B cell (primary cell): ENCODE data around the gene COL25A1. TPM values are rescaled to one million over a fixed set of nuclear protein-coding genes. Genes with fewer than 3 reads are reported as not detected.

ENCODE experiments used
- ATAC-seq: fragments of 200-7000 bp; cut with Tn5 transposase; one replicate; pipeline ENCODE4 v1.10.0; 2021; ENCODE audit warnings: low read depth, mild to moderate bottlenecking, moderate number of reproducible peaks, moderate library complexity
- CTCF ChIA-PET: fragments of 350-600 bp; sonication (Branson Sonifier 250); formaldehyde crosslinking; loops from one replicate; lab custom pipeline; 2021; ENCODE audit warnings: antibody characterized with exemption, inconsistent platforms; lab: Charles Lee
- POLR2A ChIA-PET: fragments of 350-600 bp; sonication (Branson Sonifier 250); formaldehyde crosslinking; loops from one replicate; lab custom pipeline; 2021; ENCODE audit warnings: antibody characterized with exemption; lab: Charles Lee
- DNase-seq: peaks from one replicate; pipeline ENCODE4 v3.0.0; 2013
- H2AFZ ChIP-seq: 2 replicates; pipeline ENCODE4 v1.6.1; 2012; ENCODE audit warnings: mild to moderate bottlenecking, low read depth, low read length; ENCODE audit not compliant: insufficient read depth, poor library complexity, severe bottlenecking
- H3K27ac ChIP-seq, 2 donors: 1 replicate in 1 of 2; 2 replicates in 1 of 2; pipeline ENCODE4 v1.5.1; 2012 to 2013; ENCODE audit warnings: low read length in 2 of 2, mild to moderate bottlenecking in 2 of 2, moderate library complexity in 1 of 2
- H3K27me3 ChIP-seq, 4 experiments: fragments of 200-600 bp in 1 of 4; sonication (generic) in 1 of 4; replicated peaks in 1 of 4; 1 replicate in 2 of 4; 2 replicates in 2 of 4; pipeline versions ENCODE4 v1.6.1 to v1.7.0; 2013 to 2016; ENCODE audit warnings: low read length in 3 of 4, mild to moderate bottlenecking in 2 of 4, mixed read lengths in 1 of 4, moderate library complexity in 1 of 4; ENCODE audit not compliant: insufficient read depth in 4 of 4, control insufficient read depth in 3 of 4; ENCODE audit errors: control extremely low read depth in 1 of 4
- H3K36me3 ChIP-seq, 2 experiments: replicated peaks in 1 of 2; 1 replicate in 1 of 2; 2 replicates in 1 of 2; pipeline versions ENCODE4 v1.6.1 to v1.7.1; 2013; ENCODE audit warnings: low read length in 1 of 2; ENCODE audit not compliant: insufficient read depth in 2 of 2, control insufficient read depth in 1 of 2; ENCODE audit errors: control extremely low read depth in 1 of 2, extremely low read depth in 1 of 2
- H3K4me1 ChIP-seq, 2 donors: fragments of 200-600 bp in 1 of 2; sonication (generic) in 1 of 2; 1 replicate in 1 of 2; 2 replicates in 1 of 2; pipeline versions ENCODE4 v1.5.1 to v1.6.1; 2013 to 2017; ENCODE audit warnings: low read length in 2 of 2; ENCODE audit not compliant: control insufficient read depth in 2 of 2, insufficient read depth in 2 of 2
- H3K4me2 ChIP-seq: replicated peaks from 2 replicates; pipeline ENCODE3; 2012; ENCODE audit warnings: mild to moderate bottlenecking, low read depth, low read length; ENCODE audit not compliant: poor library complexity, severe bottlenecking
- H3K4me3 ChIP-seq, 5 experiments: fragments of 200-600 bp in 1 of 5; sonication (generic) in 1 of 5; 1 replicate in 3 of 5; 2 replicates in 2 of 5; pipeline versions ENCODE4 v1.5.1 to v1.7.0; 2011 to 2016; ENCODE audit warnings: low read length in 4 of 5, mild to moderate bottlenecking in 4 of 5, low read depth in 2 of 5, control low read depth in 1 of 5, moderate library complexity in 1 of 5; ENCODE audit not compliant: insufficient read depth in 1 of 5; ENCODE audit errors: control extremely low read depth in 1 of 5, extremely low read depth in 1 of 5
- H3K79me2 ChIP-seq: fragments of 200-600 bp; sonication (generic); one replicate; pipeline ENCODE4 v1.6.0; 2016; ENCODE audit warnings: low read length; ENCODE audit not compliant: control insufficient read depth, insufficient read depth
- H3K9ac ChIP-seq: fragments of 200-600 bp; sonication (generic); 2 replicates; pipeline ENCODE4 v1.6.1; 2017; ENCODE audit warnings: mild to moderate bottlenecking, low read length, moderate library complexity
- H3K9me3 ChIP-seq, 3 donors: one replicate each; pipeline versions ENCODE4 v1.6.1 to v1.7.1; 2013; ENCODE audit warnings: low read length in 2 of 3; ENCODE audit not compliant: control insufficient read depth in 2 of 3, insufficient read depth in 1 of 3; ENCODE audit errors: control extremely low read depth in 1 of 3
- H4K20me1 ChIP-seq: 2 replicates; pipeline ENCODE4 v1.6.0; 2012; ENCODE audit warnings: mild to moderate bottlenecking, low read length; ENCODE audit not compliant: insufficient read depth, control insufficient read depth, poor library complexity, severe bottlenecking
- H3K27ac Mint-ChIP-seq: one replicate; pipeline ENCODE4 v1.8.0; 2021; ENCODE audit warnings: mixed read lengths
- H3K27me3 Mint-ChIP-seq: one replicate; pipeline ENCODE4 v1.8.0; 2021; ENCODE audit warnings: mixed read lengths
- H3K4me1 Mint-ChIP-seq: one replicate; pipeline ENCODE4 v1.8.0; 2021; ENCODE audit warnings: mixed read lengths
- H3K4me3 Mint-ChIP-seq: one replicate; pipeline ENCODE4 v1.8.0; 2021; ENCODE audit warnings: mixed read lengths
- H3K9me3 Mint-ChIP-seq: one replicate; pipeline ENCODE4 v1.8.0; 2022; ENCODE audit warnings: mixed read lengths; ENCODE audit not compliant: insufficient read depth
- EZH2 ChIP-seq: IDR thresholded peaks from 2 replicates; pipeline ENCODE4 v1.6.1; 2012; ENCODE audit warnings: borderline replicate concordance, low read depth, mild to moderate bottlenecking, moderate library complexity, low read length; ENCODE audit not compliant: insufficient read depth, poor library complexity, severe bottlenecking
- WGBS: methylation state at CpG from one replicate; pipeline ENCODE4 v1.1.5; 2013; ENCODE audit warnings: missing lambda C conversion rate; ENCODE audit not compliant: insufficient coverage; 5-methylcytosine and 5-hydroxymethylcytosine counted together
- intact Hi-C: fragments of 100-400 bp; cut with micrococcal nuclease; formaldehyde crosslinking; loops from one replicate; pipeline ENCODE4 v1.10.0; 2022
- polyA plus RNA-seq: library from polyadenylated mRNA; depleted of rRNA; stranded (reverse); fragments of >200 nt; gene quantifications from 2 replicates; pipeline ENCODE4 v1.2.3, GENCODE V29; 2012
- total RNA-seq, 2 donors: library from RNA; stranded (reverse); fragments of 120-200 nt in 1 of 2; gene quantifications; 1 replicate in 1 of 2; 2 replicates in 1 of 2; pipeline versions ENCODE4 v1.2.3 to v1.2.4, GENCODE V29; 2013 to 2022
- TF ChIP-seq, protein P1 (sequence below): fragments of 200-600 bp; IDR thresholded peaks from one replicate; pipeline ENCODE4 v1.8.0; 2022; ENCODE audit warnings: antibody characterized with exemption, mild to moderate bottlenecking

Gene COL25A1
- total and polyA plus RNA-seq, 2 donors (not counting 1 experiment from before 2014, with no cell fraction given): not detected

DNA sequence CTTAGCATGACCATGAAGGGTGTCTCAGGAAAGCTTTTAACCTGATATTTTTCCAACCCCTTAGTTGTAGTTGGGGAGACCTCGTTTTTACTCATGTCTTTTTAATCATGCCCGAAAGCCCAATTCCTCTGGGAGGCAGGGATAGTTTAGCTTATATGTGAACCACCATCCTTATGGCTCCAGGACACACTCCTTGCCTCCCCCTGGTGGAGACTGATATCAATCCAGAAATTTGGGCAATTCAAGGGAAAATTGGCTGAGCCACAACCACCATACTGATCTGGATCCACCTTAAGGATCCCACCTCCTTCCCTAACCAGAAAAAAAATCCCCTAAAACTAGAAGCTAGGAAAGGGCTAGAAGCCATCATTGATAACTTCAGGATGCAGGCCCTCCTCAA, 13.4 kb upstream of the COL25A1 start:
- ChIA-PET CTCF (no interaction called here), POLR2A (no interaction called here)
- Mint-ChIP-seq H3K4me3 (no peak overlapping the region), H3K27ac (no peak overlapping the region), H3K27me3 (peaks cover 2% of the 10 kb centered on the region), H3K4me1 (no peaks in the 10 kb centered on the region), H3K9me3 (peaks cover 10% of the 10 kb centered on the region)
- Histone ChIP-seq H3K36me3 (no peaks in the 10 kb centered on the region), H3K4me2 (no peak overlapping the region), H4K20me1 (no peaks in the 10 kb centered on the region), H3K79me2 (no peaks in the 10 kb centered on the region), H3K27me3 (no peaks in the 10 kb centered on the region), H3K9ac (no peak overlapping the region), H2AFZ (no peak overlapping the region), H3K27ac (no peak overlapping the region), H3K9me3 (peaks cover 1 to 12% (median 3%) of the 10 kb centered on the region in 3 donors), H3K4me1 (no peaks in the 10 kb centered on the region), H3K4me3 (no peak overlapping the region)
- DNase-seq: no peak
- no CpG with 5 or more reads among the region's 2 CpGs for WGBS
- no peak for ATAC-seq
- intact Hi-C loops: no loop called here
- TF ChIP-seq EZH2: no peak
- TF ChIP-seq, protein P1, sequence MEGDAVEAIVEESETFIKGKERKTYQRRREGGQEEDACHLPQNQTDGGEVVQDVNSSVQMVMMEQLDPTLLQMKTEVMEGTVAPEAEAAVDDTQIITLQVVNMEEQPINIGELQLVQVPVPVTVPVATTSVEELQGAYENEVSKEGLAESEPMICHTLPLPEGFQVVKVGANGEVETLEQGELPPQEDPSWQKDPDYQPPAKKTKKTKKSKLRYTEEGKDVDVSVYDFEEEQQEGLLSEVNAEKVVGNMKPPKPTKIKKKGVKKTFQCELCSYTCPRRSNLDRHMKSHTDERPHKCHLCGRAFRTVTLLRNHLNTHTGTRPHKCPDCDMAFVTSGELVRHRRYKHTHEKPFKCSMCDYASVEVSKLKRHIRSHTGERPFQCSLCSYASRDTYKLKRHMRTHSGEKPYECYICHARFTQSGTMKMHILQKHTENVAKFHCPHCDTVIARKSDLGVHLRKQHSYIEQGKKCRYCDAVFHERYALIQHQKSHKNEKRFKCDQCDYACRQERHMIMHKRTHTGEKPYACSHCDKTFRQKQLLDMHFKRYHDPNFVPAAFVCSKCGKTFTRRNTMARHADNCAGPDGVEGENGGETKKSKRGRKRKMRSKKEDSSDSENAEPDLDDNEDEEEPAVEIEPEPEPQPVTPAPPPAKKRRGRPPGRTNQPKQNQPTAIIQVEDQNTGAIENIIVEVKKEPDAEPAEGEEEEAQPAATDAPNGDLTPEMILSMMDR: no peak

DNA sequence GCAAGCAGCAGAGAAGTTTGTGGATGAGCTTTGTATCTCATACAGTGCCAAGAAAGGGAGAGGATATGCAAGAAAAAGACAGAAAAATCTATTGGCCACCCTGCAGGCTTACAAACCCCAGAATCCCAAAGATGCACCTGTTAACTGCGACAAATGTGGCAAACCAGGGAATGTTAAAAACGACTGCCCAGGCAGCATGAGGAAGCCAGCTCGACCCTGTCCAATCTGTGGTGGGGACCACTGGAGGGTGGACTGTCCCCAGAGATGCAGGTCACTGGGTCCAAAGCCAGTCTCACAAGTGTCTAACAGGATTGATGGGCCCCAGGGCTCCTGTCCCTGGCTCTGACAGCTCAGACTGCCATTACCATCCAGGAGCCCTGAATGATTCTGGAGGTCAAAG, 12.9 kb upstream of the COL25A1 start:
- ChIA-PET POLR2A (no interaction called here), CTCF (no interaction called here)
- DNase-seq (no peak), ATAC-seq (no peak)
- H3K4me1 Mint-ChIP-seq: no peaks in the 10 kb centered on the region
- Histone ChIP-seq H3K27ac (no peak overlapping the region), H3K4me1 (no peaks in the 10 kb centered on the region), H3K4me3 (no peak overlapping the region), H4K20me1 (no peaks in the 10 kb centered on the region), H3K79me2 (no peaks in the 10 kb centered on the region), H3K9me3 (peaks cover 0 to 12% (median 2%) of the 10 kb centered on the region in 3 donors), H3K27me3 (no peaks in the 10 kb centered on the region), H2AFZ (no peak overlapping the region), H3K4me2 (no peak overlapping the region), H3K9ac (no peak overlapping the region), H3K36me3 (no peaks in the 10 kb centered on the region)
- 91% methylated on average over 3 of the region's 3 CpGs for WGBS
- intact Hi-C loops: no loop called here
- TF ChIP-seq EZH2: no peak
- TF ChIP-seq, protein P1: no peak
- H3K27ac Mint-ChIP-seq: no peak overlapping the region
- H3K4me3 Mint-ChIP-seq: no peak overlapping the region
- H3K27me3 Mint-ChIP-seq: peaks cover 7% of the 10 kb centered on the region
- peaks cover 10% of the 10 kb centered on the region for H3K9me3 Mint-ChIP-seq
